Suprapubic skin (tissue), 4 donors: Measurements from ENCODE around the gene PGM5. TPM values are rescaled to one million over a fixed set of nuclear protein-coding genes. Genes with fewer than 3 reads are reported as not detected.

Source experiments
- DNase-seq, 2 donors: peaks; one replicate each; pipeline ENCODE4 v3.0.0-alpha.2; 2019; ENCODE audit warnings: low spot score in 2 of 2
- H3K27ac ChIP-seq: fragments of 200-600 bp; sonication (generic); one replicate; pipeline ENCODE4 v1.5.1; 2019
- H3K27me3 ChIP-seq: fragments of 200-600 bp; sonication (generic); one replicate; pipeline ENCODE4 v1.5.1; 2019
- H3K36me3 ChIP-seq: fragments of 200-600 bp; sonication (generic); one replicate; pipeline ENCODE4 v1.5.1; 2019
- H3K4me1 ChIP-seq: fragments of 200-600 bp; sonication (generic); one replicate; pipeline ENCODE4 v1.5.1; 2019
- H3K4me3 ChIP-seq: fragments of 200-600 bp; sonication (generic); one replicate; pipeline ENCODE4 v1.5.1; 2019; ENCODE audit warnings: mild to moderate bottlenecking
- H3K9me3 ChIP-seq: fragments of 200-600 bp; sonication (generic); one replicate; pipeline ENCODE4 v1.5.1; 2019
- EP300 ChIP-seq: sonication (generic); formaldehyde crosslinking; IDR thresholded peaks from one replicate; pipeline ENCODE4 v1.6.1; 2017; ENCODE audit warnings: antibody characterized with exemption
- POLR2A ChIP-seq, 2 donors: fragments of 450-650 bp; IDR thresholded peaks; one replicate each; pipeline ENCODE4 v1.6.1; 2017; ENCODE audit warnings: antibody characterized with exemption in 2 of 2, mild to moderate bottlenecking in 2 of 2, moderate library complexity in 2 of 2
- POLR2AphosphoS5 ChIP-seq, 3 donors: sonication (generic); formaldehyde crosslinking; IDR thresholded peaks; one replicate each; pipeline ENCODE4 v1.6.1; 2017; ENCODE audit warnings: antibody characterized with exemption in 3 of 3
- WGBS: methylation state at CpG from one replicate; pipeline ENCODE4 v1.1.5; 2018; 5-methylcytosine and 5-hydroxymethylcytosine counted together
- total RNA-seq, 4 donors: library from RNA; depleted of rRNA; stranded (reverse); fragments of >200 nt; gene quantifications; one replicate each; pipeline ENCODE4 v1.1.0, GENCODE V29; 2016
- TF ChIP-seq, protein P1 (sequence below), 2 donors: fragments of 200-600 bp in 1 of 2; fragments of 450-650 bp in 1 of 2; sonication (generic) in 1 of 2; IDR thresholded peaks; one replicate each; pipeline ENCODE4 v1.5.1; 2016 to 2019; ENCODE audit warnings: antibody characterized with exemption in 2 of 2, mild to moderate bottlenecking in 1 of 2, moderate library complexity in 1 of 2

The PGM5 gene
- total RNA-seq, 4 donors from 2014 or later: 5.1 to 10.6 (median 6.1) TPM

DNA sequence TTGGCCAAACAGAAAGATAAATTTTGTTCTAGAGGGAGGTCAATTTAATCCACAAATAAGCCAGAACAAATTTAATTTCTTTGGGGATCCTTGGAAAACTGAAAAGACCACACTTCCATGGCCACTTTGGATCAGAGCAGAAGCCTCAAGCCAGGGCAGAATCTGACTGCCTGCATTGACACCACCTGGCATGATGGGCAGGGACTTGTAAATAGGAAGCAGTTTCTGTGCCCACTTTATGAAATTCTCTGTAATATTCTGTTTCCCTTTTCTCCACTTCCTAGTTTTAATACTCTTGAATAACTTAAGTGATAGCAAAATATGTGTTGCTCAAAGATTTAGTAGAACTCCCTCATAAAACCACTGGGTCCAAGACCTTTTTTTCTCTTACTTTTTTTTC is 191.0 kb downstream of the PGM5 start:
- no peak overlapping the region for H3K27ac ChIP-seq
- H3K9me3 ChIP-seq: no peaks in the 10 kb centered on the region
- no peaks in the 10 kb centered on the region for H3K27me3 ChIP-seq
- no peak for DNase-seq
- H3K36me3 ChIP-seq: no peaks in the 10 kb centered on the region
- no peak overlapping the region for H3K4me3 ChIP-seq
- no peaks in the 10 kb centered on the region for H3K4me1 ChIP-seq
- TF ChIP-seq EP300 (no peak), POLR2A (IDR thresholded peaks at IDR 0.05) (no peak), POLR2AphosphoS5 (IDR thresholded peaks at IDR 0.05) (no peak)
- TF ChIP-seq, protein P1, sequence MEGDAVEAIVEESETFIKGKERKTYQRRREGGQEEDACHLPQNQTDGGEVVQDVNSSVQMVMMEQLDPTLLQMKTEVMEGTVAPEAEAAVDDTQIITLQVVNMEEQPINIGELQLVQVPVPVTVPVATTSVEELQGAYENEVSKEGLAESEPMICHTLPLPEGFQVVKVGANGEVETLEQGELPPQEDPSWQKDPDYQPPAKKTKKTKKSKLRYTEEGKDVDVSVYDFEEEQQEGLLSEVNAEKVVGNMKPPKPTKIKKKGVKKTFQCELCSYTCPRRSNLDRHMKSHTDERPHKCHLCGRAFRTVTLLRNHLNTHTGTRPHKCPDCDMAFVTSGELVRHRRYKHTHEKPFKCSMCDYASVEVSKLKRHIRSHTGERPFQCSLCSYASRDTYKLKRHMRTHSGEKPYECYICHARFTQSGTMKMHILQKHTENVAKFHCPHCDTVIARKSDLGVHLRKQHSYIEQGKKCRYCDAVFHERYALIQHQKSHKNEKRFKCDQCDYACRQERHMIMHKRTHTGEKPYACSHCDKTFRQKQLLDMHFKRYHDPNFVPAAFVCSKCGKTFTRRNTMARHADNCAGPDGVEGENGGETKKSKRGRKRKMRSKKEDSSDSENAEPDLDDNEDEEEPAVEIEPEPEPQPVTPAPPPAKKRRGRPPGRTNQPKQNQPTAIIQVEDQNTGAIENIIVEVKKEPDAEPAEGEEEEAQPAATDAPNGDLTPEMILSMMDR (IDR thresholded peaks at IDR 0.05): no peak

DNA sequence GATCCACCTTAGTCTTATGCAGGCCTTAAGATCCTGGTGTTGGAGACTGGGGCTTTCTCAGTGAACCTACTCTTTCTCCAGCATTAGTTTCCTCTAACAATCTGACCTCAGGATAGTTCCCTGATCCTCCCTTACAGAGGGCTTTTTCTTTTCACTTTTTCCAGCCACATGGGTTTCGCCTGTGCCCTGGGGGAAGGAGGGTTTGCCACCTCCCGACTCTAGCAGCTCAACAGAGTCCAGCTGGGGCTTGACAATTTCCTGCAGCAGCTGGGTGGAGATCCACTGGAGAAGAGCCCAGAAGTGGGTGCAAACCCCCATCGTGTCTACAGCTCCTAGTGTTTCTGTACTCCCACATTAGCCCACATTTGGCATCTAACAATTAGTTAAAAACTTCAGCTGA is 191.8 kb downstream of the PGM5 start:
- Histone ChIP-seq H3K27ac (no peak overlapping the region), H3K9me3 (no peaks in the 10 kb centered on the region)

DNA sequence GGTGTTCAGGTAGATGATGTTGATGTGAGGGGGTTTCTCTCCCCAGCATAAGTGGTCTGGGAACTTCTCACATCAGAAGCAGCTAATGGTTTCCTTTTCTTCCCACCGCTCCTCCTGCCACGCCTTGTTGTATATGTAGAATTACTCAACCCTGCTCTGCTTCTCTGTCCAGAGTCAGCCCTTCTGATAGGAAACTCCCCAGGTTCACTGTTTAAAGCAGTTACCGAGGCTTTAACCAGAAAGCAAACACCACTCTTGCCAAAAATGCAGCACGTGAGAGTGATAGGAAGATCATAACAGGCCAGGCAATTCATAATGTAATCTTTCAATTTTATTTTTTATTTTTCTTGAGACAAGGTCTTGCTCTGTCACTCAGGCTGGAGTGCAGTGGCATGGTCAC is 194.8 kb downstream of the PGM5 start:
- Histone ChIP-seq H3K27ac (no peak overlapping the region), H3K9me3 (no peaks in the 10 kb centered on the region), H3K36me3 (no peaks in the 10 kb centered on the region), H3K27me3 (no peaks in the 10 kb centered on the region), H3K4me1 (no peaks in the 10 kb centered on the region), H3K4me3 (no peak overlapping the region)
- WGBS: 49% methylated on average over 4 of the region's 4 CpGs
- no peak for DNase-seq
- TF ChIP-seq POLR2AphosphoS5 (IDR thresholded peaks at IDR 0.05) (no peak), POLR2A (IDR thresholded peaks at IDR 0.05) (no peak), EP300 (no peak)
- TF ChIP-seq, protein P1 (IDR thresholded peaks at IDR 0.05): no peak

More for the DNA sequence above, 191.8 kb downstream of the PGM5 start:
- TF ChIP-seq EP300: no peak
- TF ChIP-seq, protein P1 (IDR thresholded peaks at IDR 0.05): no peak
- TF ChIP-seq POLR2A (IDR thresholded peaks at IDR 0.05): no peak
- TF ChIP-seq POLR2AphosphoS5 (IDR thresholded peaks at IDR 0.05): no peak
- WGBS: 14% methylated on average over 3 of the region's 3 CpGs
- DNase-seq: no peak
- no peaks in the 10 kb centered on the region for H3K27me3 ChIP-seq
- H3K4me3 ChIP-seq: no peak overlapping the region
- H3K36me3 ChIP-seq: no peaks in the 10 kb centered on the region
- no peaks in the 10 kb centered on the region for H3K4me1 ChIP-seq

DNA sequence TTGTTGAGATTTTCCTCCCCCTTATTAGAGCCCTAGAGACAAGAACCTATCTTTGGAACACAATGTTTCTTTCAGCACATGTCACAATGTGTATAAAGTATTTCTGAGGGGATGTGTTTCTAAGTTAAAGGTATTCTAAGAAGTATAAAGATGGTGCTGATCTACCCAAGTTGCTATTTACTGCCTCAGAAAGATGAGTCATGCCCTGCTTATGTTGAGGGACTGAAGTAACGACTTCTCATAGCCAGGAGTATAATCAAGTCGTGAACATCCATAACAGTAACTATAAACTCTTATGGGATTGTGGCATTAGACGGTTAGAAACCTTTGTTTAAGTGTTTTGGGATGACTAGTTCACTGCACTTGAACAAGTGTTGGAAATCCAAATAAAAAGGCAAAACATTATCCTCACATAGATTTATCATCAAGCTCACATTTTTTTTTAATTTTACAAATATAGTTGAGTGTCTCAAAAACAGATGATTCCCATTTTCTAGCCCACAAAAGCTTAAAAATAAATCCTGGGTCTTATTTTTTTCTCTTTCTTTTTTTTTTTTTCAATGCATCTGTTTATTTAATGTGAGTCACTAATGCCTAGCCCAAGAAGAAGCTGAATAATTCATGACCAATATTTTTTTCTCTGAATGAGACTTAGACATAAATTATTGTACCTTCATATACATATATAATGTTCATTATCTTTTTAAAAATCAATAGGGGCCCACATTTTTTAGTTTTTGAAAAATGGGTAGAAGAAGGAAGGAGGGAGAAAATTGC is 196.5 kb downstream of the PGM5 start:
- no peak overlapping the region for H3K27ac ChIP-seq
- H3K9me3 ChIP-seq: no peaks in the 10 kb centered on the region
- H3K4me3 ChIP-seq: no peak overlapping the region
- H3K4me1 ChIP-seq: no peaks in the 10 kb centered on the region
- H3K27me3 ChIP-seq: no peaks in the 10 kb centered on the region
- no peak for DNase-seq
- 31% methylated on average over 3 of the region's 3 CpGs for WGBS
- no peak for TF ChIP-seq POLR2AphosphoS5 (IDR thresholded peaks at IDR 0.05)
- peak; percentile 36 for TF ChIP-seq EP300
- H3K36me3 ChIP-seq: no peaks in the 10 kb centered on the region

DNA sequence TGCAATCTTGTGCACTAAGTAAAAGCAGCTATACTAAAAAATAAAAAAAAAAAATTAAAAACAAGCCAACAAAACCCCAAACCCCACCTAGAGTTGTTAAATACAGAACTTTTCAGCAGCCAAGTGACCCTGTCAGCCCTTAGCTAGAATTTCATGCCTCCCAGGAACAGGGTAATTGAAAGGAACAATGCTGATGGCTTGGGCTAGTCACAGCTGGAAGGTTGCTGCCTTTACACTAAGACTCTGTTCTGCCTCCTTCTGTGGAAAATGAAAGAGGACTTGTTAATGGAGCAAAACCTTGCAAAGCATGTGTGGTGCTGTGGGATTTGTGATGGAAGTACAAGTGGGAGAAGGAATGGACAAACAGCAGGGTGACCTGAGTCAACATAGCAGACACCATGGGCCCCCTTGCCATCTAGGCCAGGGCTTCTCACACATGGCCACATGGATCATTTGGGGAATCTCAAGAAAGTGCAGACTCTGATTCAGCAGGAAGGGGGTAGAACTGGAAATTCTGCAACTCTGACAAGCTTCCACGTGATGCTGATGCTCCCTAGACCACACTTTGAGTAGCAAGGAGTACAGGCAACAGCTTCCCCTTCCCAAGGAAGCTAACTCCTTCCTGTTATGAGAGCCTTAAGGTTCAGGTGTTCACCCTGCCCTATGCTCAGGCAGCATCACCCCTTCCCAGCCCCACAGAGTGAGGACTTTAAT is 199.2 kb downstream of the PGM5 start:
- H3K27ac ChIP-seq: no peak overlapping the region
- H3K9me3 ChIP-seq: no peaks in the 10 kb centered on the region
- H3K4me3 ChIP-seq: no peak overlapping the region
- DNase-seq: no peak
- H3K36me3 ChIP-seq: no peaks in the 10 kb centered on the region
- no peaks in the 10 kb centered on the region for H3K27me3 ChIP-seq
- WGBS: 33% methylated on average over 1 of the region's 1 CpG
- H3K4me1 ChIP-seq: peaks cover 8% of the 10 kb centered on the region
- TF ChIP-seq, protein P1 (IDR thresholded peaks at IDR 0.05): no peak
- no peak for TF ChIP-seq POLR2A (IDR thresholded peaks at IDR 0.05)
- TF ChIP-seq POLR2AphosphoS5 (IDR thresholded peaks at IDR 0.05): no peak
- TF ChIP-seq EP300: no peak
